Activated T-cell treated with anti-CD3 and anti-CD28 coated beads for 24 hours (primary cell): ENCODE measurements around the gene BPIFB6.

Experiments used
- DNase-seq: peaks from one replicate; pipeline ENCODE4 v3.0.0-alpha.2; 2020; ENCODE audit warnings: low read depth

BPIFB6 gene

GRCh38 chr20:33063271-33063670 lies 31.8 kb downstream of the BPIFB6 start:
- DNase-seq: no peak

- DNase-seq: no peak
Measured at GRCh38 chr20:33064572-33065287, 33.3 kb downstream of the BPIFB6 start.

DNA sequence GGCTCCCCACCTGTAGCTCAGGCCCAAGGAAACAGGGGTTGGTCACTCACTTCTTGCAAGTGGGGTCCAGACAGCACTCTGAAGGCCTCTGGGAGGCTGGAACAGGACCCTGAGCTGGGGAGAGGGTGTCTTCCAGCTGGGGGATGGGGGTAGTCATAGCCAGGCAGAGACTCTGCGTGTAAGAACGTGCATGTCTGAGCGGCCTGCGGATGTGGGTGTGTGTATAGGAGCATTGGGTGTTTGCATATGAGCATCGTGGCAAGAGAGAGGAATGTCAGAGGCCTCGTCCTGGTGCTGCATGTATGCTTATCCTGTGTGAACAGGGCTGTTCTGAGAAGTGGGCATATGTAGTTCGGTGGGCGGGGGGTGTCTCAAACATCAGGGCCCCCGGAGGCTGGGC lies 34.3 kb downstream of the BPIFB6 start:
- no peak for DNase-seq

GRCh38 chr20:33067806-33068205 lies 36.4 kb downstream of the BPIFB6 start:
- DNase-seq: no peak

GRCh38 chr20:33068251-33068939 lies 36.9 kb downstream of the BPIFB6 start:
- no peak for DNase-seq

- no peak for DNase-seq
Measured at GRCh38 chr20:33069673-33070072, 38.2 kb downstream of the BPIFB6 start.

DNA sequence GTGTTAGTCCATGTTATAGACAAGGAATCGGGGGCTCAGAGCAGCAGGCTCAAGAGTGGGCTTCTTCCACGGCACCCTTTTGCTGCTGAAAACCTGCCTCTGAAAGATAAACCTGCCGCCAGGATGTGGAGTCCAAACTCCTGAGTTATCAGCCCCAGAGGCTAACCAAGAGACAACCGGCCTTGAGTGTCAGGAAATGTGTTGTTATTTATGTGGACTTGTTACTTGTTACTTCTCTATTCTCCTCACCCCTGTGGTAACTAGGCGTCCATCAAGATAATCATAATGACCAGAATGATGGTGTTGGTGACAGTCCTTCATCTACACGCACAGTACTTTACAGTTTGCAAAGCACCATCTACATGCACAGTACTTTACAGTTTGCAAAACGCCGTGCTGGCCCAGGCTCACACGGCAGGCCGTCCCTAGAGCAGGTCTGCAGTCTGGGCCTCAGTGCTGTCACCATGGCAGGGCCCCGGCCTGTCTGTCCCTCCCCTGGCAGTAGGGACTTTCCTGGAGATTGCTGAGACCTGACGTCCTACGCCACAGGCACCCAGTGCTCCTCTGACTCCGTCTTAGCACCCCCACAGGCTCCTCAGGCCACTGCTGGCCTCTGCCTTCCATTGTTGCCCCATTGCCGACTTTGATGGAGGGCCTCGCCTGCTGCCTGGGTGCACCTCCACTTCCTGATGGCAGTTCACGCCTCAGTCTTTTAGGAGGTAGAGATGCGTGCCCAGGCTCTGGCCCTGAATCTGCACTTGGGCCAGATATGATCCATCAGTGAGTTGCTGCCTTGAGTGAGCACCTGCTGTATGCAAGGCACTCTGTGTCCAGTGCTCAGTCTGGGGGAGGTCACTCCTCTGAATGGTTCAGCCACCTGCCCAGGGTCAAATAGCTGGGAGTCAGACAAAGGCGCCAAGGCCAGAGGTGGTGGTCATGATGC lies 38.9 kb downstream of the BPIFB6 start:
- DNase-seq: no peak

DNA sequence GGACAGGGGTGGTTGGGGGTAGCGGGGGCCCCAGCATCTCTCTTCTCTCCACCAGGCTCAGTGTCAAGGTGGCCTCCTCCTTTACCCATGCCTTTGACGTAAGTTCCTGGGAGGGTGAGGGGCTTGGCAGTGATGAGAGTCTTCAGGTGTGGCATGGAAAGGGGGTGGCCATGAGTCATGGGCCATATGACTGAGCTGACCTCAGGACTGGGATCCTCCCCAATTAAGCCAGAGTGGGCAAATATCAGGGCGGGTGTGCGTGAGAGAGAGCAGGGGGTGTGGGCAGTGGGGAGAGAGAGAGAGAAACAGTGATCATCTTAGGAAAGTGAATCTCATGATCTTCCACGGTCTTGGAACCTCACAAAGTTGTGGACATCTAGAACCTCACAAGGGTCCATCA lies 39.8 kb downstream of the BPIFB6 start:
- no peak for DNase-seq

DNA sequence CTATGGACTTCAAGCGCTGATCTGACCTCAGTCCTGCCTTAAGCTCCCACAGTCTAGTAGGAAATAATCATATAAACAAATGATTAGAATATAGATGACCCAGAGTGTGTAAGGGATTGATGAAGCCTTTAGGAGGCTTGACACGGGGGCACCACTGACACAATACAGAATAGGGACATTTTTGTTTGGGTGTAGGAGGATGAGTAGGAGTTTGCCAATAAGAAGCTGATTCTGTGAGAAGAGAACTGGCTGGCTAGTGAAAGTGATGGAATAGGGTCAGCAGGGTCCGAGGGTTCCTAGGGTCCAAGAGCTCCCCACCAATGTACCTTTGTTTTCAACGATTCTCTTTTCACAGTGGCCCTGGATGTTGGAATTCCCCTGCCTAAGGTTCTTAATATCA lies 40.9 kb downstream of the BPIFB6 start:
- no peak for DNase-seq

DNA sequence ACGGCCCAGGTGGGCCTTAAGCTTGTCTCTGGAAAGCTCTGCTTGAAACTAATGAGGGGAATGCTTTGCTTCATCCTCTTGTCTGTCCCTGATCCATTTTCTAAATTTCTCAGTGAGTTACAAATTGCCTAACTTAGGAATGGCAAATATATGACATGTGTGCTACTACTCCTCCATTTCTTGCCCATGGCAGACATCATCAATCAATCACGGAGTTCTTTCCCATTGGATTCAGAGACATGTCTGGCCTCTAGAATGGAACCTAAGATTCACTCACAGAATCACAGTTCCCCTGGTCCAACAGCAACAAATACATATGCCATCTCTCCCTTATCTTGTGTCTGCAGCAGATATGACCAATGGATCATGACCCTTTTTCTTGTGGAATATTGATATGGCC lies 41.4 kb downstream of the BPIFB6 start:
- DNase-seq: no peak

- DNase-seq: no peak
Measured at GRCh38 chr20:33074675-33075074, 43.2 kb downstream of the BPIFB6 start.

GRCh38 chr20:33075281-33075680 lies 43.8 kb downstream of the BPIFB6 start:
- no peak for DNase-seq

DNA sequence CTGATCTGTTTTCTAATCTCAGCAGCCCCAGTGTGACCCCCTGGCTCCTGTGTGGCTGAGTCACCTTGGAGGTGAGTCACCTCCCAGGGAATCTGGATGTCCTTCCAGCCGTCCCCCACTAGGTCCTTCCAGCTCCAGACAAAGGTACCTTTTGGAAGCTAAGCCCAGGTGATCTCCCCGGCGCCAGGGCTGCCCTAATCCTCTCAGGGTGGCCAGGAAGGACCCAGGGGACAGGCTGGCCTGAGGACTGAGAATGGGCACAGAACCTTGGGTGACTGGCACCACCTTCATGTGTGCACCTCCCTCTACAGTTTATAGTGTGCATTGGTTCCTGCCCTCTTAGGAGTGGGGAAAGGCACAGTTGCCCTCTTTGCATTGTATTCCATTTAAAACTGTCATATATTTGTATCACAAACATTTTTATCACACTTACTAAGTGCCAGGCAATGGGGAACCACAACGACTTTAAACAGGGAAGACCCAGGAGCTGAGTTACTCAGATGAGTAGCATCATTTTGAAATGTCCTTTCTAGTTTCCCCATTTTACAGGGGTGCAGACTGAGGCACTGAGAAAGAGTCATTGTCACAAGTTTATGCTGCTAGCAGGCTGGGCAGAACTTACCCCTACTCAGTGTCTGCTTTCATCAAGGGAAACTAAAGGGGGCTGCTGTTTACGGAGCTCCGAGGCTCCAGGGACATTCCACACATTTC lies 45.4 kb downstream of the BPIFB6 start:
- DNase-seq: no peak

DNA sequence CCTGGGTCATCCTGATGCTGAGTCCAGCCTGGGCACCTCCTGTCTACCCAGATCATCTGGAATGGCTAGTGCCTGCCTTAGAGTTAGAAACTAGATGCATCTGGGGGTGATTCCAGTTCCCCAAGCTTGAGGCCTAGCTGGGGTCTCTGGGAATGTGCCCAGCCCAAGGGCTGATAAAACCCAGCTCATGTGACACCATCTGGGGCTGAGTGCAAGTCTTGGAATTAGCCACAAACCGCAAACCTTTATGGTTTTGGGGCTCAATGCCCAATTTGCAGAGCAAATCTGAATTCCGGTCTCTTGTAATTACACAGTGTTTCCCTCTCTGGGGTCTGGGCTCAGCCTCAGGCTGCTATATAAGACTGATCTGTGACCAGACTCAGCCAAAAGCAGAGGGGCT lies 47.8 kb downstream of the BPIFB6 start, which contains the start of gene BPIFB4:
Gene BPIFB4, plus strand, starts transcription at position 385 of the 400 bp plus-strand sequence. CDS start 1,884 bp downstream, outside the sequence.
- DNase-seq: no peak

DNA sequence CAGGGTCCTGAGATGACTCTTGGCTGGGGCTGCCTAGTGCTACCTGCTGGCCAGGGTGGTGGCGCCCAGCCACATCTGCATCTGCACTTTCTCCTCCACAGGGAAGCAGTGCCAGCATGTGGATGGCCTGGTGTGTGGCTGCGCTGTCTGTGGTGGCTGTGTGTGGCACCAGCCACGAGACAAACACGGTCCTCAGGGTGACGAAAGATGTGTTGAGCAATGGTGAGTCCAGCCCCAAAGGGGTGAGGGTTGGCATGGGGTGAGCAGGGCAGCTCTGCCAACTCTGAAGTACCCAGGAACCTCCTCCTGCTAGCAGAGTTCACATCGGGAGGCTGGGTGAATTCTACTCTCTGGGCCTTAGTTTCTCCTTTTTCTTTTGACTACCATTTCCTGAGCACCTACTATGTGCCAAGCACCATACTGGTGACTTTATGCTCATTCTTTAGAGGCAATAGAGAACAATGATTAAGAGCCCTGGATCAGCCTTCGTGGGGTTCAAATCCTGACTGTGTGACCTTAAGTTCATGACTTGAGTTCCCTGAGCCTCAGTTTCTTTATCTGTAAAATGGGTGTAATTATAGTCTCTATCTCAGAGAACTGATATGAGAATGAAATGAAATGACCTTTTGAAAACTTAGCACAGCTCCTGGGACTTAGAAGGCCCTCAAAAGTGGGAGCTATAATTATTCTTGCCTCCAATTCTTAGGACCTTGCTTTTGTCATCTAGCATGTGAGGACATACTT lies 50.1 kb downstream of the BPIFB6 start:
- DNase-seq: no peak

DNA sequence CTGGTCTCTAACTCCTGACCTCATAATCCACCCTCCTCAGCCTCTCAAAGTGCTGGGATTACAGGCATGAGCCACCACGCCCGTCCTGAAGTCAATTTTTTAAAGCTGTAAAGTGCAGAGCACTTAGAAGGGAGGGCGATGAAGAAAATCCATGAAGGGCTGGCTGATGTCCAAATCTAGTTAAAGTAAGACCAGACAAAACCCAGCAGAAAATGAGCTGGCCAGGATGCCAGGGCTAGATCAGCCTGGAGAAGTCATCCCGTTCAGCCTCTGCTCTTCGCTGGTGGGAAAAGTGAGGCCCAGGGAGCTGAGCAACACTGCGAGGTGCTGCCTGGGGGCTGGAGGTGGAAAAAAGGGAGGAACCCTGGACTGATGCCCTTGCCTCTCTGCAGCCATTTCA lies 51.1 kb downstream of the BPIFB6 start:
- DNase-seq: no peak

GRCh38 chr20:33083544-33084340 lies 52.3 kb downstream of the BPIFB6 start:
- DNase-seq: no peak

DNA sequence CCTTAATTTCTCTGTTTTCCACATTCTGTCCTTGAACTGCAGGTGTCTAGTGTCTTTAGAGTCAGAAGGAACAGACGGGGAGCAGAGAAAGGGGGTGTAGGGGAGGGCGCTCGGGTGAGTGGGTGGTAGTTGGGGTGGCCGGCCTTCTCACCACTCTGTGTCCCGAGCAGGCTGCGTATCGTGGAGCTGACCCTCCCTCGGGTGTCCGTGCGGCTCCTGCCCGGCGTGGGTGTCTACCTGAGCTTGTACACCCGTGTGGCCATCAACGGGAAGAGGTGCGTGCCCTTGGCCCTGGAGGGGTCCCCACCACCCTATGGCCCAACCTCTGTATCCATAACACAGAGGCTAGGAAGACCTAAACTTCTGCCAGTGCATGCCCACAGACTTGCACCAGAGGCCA lies 53.3 kb downstream of the BPIFB6 start:
- DNase-seq: no peak

DNA sequence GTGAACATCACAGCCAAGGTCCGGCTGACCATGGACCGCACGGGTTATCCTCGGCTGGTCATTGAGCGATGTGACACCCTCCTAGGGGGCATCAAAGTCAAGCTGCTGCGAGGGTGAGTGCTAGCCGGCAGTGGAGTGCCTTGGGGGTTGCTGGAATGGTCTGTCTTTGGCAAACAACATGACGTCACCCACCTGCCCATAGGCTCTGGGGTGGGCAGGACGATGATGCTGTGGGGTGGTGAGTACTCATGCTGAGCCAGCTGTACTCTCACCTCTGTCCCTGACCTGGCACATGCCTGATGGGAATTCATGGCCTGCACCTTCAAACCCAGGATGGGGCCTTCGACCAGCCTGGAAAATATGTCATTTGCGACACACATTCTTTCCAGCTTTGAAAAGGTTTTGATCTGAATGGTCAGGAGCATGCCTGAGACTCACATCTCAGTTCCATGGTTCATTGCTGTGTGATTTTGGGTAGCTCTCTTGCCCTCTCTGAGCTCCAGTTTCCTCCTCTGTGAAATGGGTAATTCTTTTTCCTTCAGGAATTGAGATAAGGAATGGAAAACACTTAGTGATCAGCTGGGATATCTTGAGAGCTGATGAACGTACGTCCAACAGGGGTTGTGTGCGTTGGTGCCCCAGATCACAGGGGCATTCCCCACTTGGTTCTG lies 54.7 kb downstream of the BPIFB6 start:
- DNase-seq: no peak

DNA sequence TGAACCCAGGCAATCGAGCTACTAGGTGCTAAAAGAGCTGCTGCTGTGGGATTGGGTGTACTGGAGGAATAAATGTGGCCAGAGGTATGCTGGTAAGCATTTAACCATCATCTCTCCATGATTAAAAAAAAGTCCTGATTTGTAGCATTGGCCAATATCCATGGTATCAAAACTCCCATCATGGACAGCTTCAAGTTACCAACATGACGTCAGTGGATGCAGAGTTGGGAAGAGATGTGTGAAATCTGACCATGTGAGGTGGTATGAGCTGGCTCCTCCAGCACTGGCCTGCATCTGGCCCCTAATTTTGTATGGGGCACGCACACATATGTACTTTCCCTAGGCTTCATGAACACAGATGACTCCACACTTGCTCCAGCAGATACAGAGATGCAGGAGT lies 59.7 kb downstream of the BPIFB6 start:
- DNase-seq: no peak
